NCI-H524 (cell line): ENCODE measurements around the gene SPHK2.
"Not testable (repeated sequence)": the region's sequence is repeated elsewhere in the genome, so short reads cannot be mapped to it uniquely, and the experiment has no call there.

ENCODE experiments used
- DNase-seq, 2 experiments: peaks; one replicate each; lab custom pipeline; 2025; lab: John Stamatoyannopoulos, UW

The SPHK2 gene

GRCh38 chr19:48660852-48661710 lies 41.8 kb downstream of the SPHK2 start:
- DNase-seq, result peak; percentile 39 to 61

GRCh38 chr19:48661711-48662090 lies 42.4 kb downstream of the SPHK2 start:
- DNase-seq, result no peak

- no peak for DNase-seq
Measured at GRCh38 chr19:48663667-48664066, 44.4 kb downstream of the SPHK2 start.

- DNase-seq, result no peak
Measured at GRCh38 chr19:48664476-48664875, 45.2 kb downstream of the SPHK2 start.

DNA sequence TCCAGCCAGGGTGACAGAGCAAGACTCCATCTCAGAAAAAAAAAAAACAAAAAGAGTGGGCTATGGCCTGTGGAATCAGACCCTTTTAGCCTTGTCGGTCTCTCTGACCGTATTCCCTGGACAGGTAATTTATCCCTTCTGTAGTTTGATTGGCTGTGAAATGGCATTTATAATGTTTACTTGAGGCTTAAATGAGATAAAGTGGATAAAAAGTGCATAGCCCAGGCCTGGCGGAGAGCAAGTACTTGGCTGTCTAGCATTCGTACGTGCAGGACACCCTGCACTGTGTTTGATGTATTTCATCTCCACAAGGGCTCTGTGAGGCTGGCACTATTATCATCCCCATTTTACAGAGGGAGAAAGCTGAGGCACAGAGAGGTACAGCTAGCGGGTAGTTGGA lies 46.5 kb downstream of the SPHK2 start:
- no peak for DNase-seq

DNA sequence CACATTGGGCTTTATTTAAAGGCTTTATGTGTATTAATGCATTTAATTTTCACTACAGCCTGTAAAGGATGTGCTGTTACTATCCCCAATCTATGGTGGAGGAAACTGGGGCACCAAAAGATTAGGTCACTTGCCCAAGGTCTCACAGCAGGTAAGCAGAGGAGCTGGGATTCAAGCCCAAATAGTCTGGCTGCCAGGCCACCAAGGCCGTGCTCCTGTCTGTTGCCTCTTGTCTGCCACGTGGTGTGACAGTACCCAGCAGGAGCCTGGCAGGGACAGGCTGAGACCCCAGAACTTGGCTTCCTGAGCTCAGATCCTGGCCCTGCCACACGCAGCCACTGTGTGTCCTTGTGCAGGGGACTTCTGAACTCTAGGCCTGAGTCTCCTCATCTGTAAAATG lies 49.0 kb downstream of the SPHK2 start:
- no peak for DNase-seq

GRCh38 chr19:48668761-48669160 lies 49.5 kb downstream of the SPHK2 start:
- DNase-seq, result no peak

DNA sequence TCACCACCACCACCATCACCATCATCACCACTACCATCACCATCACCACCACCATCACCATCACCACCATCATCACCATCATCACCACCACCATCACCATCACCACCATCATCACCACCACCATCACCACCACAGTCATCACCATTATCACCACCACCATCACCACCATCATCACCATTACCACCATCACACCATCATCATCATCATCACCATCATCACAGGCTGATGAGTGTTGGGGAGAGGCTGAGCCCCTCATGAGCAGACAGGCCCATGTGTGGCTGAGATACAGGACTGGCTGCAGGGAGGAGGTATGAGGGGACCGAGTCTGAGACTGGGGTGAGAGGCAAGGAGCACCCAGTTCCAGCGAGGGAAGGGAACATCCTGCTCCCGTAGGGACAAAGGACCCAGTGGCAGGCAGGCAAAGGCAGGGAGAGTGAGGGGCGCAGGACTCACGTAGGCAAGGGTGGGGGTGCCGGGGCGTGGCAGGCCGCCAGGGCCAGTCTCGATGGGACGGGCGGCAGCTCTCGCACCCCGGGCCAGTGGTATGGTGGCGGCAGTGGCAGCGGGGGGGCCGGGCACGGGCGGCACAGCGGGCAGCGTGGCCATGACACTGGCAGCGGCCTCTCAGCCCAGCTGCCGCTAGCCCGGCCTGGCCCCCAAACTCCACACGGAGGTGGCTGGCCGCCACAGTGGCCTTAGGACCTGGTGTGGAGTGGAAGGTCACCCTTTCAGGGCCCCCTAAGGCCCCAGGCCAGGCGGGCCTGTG lies 50.8 kb downstream of the SPHK2 start:
- no peak for DNase-seq

DNA sequence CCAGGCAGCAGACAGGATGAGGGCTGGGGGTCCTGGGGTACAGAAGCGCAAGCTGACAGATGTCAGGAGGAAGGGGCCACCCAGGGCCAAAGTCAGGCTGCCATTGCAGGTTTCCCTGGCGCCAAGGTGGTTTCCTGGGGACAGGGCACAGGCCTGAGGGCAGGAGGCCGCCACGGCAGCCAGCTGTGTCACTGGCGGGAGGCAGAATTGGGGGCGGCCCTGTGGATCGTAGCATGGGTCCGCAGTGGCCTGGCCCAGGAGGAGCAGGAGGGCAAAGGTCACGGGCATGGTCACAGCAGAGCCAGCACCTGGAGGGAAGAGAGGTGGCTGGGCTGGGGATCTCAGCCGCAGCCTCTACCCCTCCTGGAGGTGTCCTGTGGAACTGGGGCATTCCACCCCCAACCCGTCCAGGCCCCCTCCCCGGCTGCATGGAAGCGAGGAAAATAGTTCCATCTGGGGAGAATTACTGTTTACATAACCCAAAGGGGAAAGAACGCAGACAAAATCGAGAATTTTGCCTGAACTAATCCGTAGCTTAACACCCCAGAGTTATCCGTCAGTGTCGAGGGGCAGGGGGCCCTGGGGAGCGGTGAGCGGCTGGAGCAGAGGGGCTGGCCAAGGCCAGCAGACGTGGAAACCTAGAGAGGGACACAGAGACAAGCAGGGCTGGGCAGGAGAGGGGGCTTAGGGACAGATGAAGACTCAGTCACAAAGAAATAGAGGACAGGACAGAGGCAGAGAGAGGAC lies 51.6 kb downstream of the SPHK2 start:
- DNase-seq, result peak in 1 of 2 experiments; percentile 31

DNA sequence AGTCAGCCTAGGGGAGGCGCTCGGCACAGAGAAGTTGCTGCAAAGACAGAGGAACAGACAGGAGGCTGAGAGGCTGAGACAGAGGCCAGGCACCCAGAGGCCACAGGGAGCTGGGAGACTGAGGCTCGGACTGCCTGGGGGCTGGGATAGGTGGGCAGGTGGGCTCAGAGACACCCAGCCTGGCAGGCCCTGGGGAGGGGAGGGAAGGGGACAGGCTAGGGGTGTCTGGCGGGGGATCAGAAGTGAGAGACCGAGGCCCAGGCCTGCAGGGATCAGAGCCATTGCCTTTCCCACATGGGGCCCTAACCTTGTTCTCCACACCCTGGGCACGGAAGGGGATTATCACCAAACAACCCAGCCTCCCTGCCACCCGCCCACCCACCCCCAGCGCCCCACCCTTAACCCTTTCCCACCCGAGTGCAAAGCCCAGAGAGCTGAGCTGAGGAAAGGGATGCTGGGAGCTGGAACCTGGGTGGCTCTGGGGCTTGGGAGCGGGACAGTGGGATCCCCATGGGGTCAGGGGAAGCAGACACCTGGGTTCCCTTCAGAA lies 52.2 kb downstream of the SPHK2 start:
- DNase-seq, result peak; percentile 66 to 82

DNA sequence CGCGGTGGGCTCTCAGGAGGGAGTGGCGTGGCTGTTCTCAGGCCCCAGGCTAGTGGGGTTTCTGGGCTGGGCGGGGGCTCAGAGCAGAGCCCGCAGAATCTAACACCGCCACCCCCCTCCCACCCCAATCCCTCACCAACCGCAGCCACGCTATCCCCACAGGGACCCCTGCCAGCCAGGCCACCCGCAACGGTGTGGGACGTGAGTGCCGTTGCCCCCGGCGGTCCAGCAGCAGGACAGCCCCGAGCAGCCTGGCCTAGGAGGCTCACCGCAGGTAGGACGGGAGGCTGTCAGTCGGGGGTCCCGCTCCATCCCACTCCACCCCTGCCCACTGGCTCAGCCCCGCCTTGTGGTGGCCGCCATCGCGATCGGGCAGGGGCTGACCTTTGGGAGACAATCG lies 53.7 kb downstream of the SPHK2 start, which contains the start of gene NTN5:
Gene NTN5, minus strand, starts transcription at position 24 of the 400 bp plus-strand sequence. CDS start 2,031 bp downstream, outside the sequence.
- DNase-seq, result no peak

DNA sequence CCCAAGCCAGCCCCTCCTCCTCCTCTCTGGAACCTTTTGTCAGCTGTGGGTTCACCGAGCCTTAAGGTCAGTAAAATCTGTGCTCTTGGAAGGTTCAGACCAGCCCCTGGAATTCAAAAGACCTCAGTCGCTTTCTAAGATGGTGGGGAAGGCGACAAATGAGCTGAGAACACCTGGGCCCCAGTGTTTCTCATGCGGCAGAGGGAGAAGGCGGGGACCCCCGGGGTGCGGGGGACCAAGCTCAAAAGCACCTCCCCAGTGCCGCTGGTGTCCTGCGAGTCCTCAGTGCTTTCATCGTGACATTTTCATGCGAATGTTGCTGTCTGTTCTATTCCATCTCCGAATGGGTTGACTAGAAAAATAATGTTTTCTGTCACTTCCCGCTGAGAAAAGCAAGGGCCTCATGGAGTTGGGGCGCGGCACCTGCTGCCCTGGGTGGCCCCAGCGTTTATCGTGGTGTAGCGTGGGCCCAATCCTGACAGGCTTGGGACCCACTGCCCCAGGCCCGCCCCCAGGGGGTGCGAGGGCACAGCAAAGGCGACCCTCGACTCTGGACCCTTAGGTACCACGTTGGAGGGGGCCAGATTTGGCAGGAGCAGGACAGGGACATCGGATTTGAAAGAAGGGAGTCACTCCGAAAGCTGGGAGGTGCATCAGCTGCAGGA lies 54.3 kb downstream of the SPHK2 start:
- DNase-seq, result no peak

DNA sequence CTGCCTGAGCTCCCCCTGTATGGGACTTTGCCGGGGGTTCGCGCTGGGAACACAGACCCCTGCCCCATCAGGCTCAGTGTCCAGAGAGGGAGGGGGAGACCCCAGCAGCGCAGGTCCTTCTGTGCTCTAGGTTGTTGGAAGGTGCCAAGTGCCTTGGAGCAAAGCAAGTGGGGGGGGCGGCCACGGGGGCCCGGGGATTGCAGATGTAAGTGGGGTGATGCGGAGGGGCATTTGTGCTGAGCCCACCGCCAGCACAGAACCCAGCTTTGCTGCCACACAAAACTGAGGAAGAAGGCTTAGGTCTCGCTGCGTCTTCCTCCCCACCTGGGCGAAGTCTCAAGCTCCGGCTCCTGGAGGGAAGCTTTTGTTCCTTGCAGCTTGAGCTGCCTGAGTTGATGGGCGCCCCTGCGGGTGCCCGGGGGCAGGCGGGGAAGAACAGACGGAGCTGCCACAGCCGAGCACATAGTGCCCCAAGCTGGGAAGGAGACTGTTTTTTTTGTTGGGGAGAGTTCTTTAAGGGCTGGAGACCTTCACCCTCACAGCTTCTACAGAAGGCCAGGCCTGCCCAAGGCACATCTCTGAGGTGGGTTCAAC lies 55.0 kb downstream of the SPHK2 start:
- no peak for DNase-seq

DNA sequence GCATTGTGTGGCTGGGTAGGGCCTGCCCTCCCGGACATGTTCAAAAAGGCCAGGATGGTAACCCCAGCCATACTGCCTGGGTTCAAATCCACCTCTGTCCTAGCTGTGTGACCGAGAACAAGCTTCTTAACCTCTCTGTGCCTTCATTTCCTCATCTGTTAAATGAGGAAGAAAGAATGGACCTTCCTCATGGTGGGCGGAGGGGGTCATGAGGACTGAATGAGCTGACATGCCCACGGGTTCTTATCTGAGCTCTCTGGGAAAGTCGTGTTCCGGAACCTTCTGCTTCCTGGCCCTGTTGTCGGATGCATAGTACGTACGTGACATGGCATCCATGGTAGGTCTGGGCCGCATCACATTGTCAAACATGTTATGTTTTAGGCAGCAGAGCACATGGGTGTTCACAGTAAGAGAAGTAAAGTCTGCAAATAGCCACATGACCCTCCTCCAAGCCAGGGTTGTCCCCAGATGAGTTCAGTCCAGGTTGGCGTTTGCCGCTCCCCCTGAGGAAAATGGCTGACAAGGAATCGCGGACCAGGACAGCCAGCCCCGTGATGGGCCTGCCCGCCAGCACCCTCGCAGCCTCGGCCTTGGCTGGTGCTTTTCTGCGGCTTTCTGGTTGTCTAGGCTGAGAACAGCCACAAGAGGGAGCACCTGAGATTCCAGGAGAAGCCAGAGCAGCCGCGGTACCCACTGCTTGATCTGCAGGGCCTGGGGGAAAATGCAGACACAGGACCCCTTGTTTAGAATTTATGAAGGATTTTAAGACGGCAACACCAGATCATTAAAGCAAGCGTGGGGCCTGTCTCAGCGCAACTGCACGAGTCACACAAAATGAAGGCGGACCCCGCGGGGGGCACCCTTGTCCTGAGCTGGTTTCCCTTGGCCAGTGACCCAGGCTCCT lies 55.9 kb downstream of the SPHK2 start:
- DNase-seq, result peak; percentile 84 to 94

DNA sequence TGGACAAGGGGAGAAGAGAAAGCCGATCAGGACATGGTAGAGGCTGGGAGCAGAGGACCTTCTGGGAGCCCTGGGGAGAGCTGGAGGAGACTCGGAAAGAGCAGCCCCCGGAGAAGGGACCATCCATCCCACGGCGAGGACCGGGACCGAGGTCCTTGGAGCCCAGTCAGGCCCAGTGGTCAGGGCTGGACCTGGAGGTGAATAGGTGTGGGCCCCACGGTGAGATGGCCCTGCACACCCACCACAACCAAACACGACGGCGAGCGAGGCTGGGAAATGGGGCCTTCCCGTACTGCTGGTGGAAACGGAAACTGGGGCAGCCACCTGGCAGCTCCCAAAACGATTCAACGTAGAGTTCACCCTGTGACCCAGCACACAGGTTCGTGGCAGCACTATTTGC lies 57.2 kb downstream of the SPHK2 start:
- DNase-seq, result no peak

- DNase-seq, result no peak
Measured at GRCh38 chr19:48676887-48677286, 57.6 kb downstream of the SPHK2 start.

GRCh38 chr19:48678201-48678600 lies 58.9 kb downstream of the SPHK2 start:
- DNase-seq, result no peak

DNA sequence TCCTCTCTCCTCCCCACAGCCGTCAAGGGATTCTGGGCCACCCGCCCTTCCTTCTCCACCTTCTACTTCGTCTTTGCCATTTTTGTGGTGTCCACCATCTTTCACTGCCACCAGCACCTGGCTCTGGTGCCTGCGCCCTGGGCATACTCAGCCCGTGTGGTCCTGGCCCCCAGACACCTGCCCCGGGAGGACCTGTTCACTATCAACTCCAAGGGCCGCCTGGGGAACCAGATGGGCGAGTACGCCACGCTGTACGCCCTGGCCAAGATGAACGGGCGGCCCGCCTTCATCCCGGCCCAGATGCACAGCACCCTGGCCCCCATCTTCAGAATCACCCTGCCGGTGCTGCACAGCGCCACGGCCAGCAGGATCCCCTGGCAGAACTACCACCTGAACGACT lies 60.7 kb downstream of the SPHK2 start:
- DNase-seq, result not testable (repeated sequence)
